GM19193 (cell line): ENCODE measurements around the gene DCBLD2.

Experiments used
- POLR2A ChIP-seq: IDR thresholded peaks from 4 replicates; pipeline ENCODE4 v1.6.1; 2011; ENCODE audit not compliant: insufficient read depth, insufficient read length; ENCODE audit errors: extremely low read depth

The DCBLD2 gene

GRCh38 chr3:98786364-98787006, 115.0 kb downstream of the DCBLD2 start:
- TF ChIP-seq POLR2A: no peak

DNA sequence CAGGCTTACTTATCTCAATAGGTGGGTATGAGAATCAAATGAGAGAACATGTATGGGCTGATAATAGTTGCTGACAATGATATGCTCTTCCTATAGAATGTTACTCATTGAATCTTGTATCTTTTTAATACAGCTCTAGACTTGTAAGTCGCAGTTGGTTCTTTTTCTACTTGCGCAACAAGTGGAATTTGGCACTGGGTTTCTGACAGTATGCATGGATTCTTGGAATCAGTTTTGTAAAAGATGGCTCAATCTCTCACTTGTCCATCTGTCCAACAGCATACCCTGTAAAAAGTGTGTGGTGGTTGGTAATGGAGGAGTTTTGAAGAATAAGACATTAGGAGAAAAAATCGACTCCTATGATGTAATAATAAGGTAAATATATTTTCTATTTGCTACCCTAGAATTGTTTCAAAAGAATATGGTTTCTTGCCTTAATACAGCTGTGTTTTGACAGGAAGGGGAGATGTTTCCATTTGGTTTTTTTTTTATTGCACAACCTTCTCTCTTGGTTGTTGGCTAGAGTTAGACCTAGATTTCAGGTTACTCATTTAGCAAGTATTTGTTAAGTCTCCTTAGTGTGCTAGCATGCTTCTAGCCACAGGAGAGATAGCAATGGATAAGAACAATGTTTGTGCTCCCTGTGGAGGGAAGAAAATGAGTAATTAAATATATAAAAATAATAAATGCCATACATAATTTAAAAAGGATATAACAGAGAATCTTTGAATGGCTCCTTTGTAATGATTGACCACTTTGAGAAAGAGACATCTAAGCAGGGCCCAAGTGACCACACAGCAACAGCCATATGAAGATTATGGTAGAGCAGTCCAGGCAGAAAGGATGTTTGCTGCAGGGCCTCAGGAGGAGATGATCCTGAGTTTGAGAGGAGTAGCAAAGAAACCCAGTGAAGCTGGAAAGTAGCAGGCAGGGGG, 116.6 kb downstream of the DCBLD2 start:
- no peak for TF ChIP-seq POLR2A

DNA sequence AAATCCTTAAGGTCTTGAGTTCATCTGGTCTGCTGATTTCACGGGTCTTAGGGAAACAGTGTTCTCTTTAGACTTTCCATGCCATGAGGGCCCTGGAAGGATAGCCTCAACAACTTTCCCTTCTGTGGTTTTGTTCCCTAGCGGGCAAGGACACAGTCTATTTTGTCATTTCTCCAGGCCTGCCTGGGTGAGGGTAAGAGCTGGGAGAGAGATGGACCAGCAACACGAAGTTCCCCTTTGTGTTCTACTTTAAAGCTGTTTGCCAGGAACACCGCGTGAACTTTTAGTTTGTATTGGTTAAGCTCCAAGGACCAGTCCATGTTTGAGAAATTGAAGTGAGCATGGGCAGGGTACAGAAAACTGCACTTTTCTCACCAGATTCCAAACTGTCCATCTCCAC, 117.5 kb downstream of the DCBLD2 start:
- TF ChIP-seq POLR2A: no peak

- TF ChIP-seq POLR2A: no peak
Observed at GRCh38 chr3:98782824-98783500, 118.5 kb downstream of the DCBLD2 start.

GRCh38 chr3:98780343-98780742, 121.2 kb downstream of the DCBLD2 start:
- TF ChIP-seq POLR2A: no peak

GRCh38 chr3:98779541-98780335, 121.8 kb downstream of the DCBLD2 start:
- no peak for TF ChIP-seq POLR2A

DNA sequence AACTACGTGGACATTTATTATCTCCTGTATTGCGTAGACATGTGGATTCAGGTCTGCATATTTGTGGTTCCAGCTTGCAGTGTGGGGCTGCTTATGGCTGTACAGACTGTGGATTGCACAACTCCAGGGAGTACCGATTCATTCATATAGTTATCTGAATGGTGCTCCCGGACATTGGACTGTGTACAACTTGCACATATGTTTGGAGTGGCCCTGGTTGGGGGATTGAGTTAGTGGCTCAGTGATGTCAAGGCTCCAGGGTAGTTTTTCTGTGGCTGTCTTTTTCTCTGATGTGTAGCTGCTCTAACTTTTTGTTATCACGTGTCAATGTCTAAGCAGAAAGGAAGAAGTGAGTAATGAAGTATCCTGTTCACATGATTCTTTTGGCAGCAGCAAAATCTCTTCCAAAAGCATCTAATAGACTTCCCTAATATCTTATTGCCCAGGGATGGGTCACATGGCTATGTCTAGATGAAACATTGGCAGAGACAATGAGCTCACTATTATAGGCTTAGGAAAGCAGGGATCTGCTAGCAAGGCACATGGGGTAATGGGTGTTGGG, 122.6 kb downstream of the DCBLD2 start:
- TF ChIP-seq POLR2A: no peak

DNA sequence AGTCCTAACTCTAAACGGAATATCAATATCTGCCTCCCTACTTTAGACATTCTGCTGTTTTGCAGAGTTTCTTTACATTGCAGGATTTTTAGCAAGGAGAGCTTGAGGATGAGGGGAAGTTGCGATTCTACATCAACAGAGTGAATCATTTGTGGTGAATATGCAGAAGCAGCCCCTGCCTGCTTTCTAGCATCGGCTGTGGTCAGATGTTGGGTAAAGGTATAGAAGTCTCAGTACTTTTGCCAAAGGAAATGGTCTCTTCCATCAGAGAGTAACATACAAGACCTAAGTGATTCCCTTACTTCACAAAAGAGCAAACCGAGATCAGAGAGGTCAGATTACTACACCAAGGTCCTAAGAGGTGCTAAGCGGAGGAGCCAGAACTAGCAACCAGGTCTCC, 123.1 kb downstream of the DCBLD2 start:
- no peak for TF ChIP-seq POLR2A

- no peak for TF ChIP-seq POLR2A
Observed at GRCh38 chr3:98777801-98778220, 123.7 kb downstream of the DCBLD2 start.

DNA sequence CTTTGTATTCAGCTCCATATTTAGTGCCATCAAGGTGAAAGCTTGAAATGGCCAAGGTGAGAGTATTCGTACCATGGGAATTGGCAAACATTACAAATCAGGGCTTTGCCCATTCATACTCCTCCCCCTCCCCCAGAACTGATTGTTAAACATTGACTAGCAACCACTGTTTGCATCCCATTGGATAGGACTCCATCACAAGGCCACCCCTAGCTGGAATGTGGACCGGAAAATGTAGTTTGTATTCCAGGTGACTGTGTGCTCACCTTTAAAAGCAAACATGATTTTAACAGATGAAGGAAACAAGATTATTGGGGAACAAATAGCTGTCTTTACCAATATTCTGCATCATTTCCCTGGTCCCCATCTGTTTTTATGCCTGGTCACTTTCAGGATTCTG, 124.2 kb downstream of the DCBLD2 start:
- TF ChIP-seq POLR2A: no peak

DNA sequence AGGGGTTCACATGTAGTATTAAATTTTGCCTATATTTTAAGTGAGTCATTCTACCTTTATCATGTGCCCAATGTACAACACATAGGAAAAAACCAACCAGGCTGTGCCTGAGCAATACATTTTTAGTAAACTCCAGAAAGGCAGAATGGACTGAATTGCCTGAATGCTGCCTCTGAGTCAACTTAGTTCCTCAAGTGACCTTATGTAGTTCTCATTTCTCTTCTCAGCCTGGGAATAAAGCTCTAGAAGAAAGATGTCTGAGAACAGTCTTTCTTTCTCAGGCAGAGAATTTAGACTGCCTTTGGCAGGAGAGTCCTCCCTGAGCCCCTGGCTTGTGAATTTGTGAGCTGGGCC, 125.4 kb downstream of the DCBLD2 start:
- TF ChIP-seq POLR2A: no peak

DNA sequence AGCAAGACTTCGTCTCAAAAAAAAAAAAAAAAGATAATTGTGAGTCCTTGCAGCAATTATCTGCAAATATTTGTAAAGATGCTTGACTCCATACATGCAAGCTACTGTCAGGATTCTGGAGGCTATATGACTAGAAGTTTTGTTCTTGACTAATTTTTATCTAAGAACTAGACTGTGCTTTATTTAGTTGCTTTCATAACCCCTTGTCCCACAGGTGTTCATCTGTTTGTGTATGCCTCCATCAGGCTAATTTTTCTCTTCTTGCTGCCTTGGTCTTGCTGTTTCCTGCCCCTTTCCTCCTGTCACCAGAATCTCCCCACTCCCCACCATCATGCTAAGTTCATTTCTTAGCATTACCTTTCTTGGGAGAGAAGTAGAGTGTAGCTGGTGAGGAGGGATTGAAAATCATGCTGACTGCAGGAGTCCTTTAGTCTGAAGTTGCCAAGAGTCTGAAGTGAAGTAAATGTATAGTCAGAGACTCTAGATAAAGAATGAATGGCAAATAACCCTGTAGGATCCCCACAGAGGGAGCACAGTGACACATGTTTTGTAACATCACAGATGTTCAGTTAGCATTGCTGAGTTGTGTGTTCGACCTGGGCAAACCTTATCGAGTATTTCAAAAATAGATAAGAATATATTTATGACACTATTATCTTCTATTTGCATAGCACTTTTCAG, 125.9 kb downstream of the DCBLD2 start:
- no peak for TF ChIP-seq POLR2A

DNA sequence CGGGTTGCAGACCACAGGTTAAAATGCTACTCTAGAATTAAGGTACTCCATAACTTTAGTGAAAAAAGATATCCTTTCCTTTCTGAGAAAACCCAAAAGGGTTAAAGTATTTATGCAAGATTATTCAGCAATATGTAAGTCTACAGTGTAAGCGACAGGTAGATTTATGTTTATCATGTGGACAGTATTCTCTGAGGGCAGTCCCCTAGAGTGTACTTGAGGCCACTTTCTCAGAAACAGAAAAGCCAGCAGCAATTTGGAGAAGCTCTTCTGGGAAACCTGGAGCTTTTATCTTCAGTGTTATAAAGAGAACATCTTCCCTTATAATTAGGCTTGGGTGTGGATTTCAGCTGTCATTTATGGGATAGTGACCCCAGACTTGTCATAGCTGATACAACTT, 129.5 kb downstream of the DCBLD2 start:
- no peak for TF ChIP-seq POLR2A
